ENCODE results near the gene COL23A1. TPM values are rescaled to one million over a fixed set of nuclear protein-coding genes. Genes with fewer than 3 reads are reported as not detected.

The COL23A1 gene
- total RNA-seq, 2 experiments from 2014 or later: 0.63 to 0.68 TPM

DNA sequence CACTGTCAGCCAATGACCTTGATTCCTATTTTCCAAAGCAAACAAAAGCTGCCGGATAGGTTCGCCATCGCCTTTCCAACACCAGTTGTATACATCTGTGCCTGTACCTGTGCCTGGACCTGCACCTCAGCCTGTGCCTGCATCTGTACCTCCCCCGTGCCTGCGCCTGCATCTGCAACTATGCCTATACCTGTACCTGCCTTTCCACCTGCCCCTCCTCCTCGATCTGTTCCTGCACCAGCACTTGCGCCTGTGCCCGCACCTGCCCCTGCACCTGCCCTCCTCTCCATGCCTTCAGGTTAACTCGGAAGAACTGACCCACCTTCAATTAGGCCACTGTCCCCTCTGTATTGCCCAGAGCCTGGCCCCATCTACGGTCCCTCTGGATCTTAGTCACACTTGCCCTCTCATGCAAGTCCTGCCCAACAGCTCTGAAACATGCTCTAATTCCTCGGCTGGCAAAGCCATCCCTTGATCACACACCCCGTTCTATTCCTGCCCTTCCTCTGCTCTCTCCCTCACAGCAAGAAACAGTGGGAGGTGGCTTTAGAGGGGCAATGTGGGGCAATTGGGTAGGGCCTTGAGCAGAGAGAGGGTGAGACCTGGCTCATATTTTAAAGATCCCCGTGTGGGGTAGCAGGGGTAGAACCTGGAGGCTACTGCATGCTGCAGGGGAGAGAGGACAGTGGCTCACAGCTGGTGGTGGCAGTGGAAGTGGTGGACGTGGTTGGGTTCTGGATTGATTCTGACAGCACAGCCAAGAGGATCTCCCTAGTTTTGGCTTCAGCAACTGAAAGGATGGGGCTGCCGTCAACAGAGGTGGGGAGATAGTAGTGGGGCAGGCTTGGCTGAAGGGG, 298.0 kb downstream of the COL23A1 start:
- H3K9me3 Mint-ChIP-seq (ENCODE audit: insufficient read depth): no peaks in the 10 kb centered on the region
- H3K36me3 Mint-ChIP-seq (ENCODE audit: low read depth): no peaks in the 10 kb centered on the region
- POLR2A ChIA-PET: no interaction called here
- DNase-seq (no peak), ATAC-seq (no peak)
- no peak overlapping the region for H3K27ac Mint-ChIP-seq
- CTCF ChIA-PET: no interaction called here
- H3K27me3 Mint-ChIP-seq (ENCODE audit: low read depth): peaks cover 11% of the 10 kb centered on the region
- no peaks in the 10 kb centered on the region for H3K4me1 Mint-ChIP-seq (ENCODE audit: low read depth)
- H3K4me3 Mint-ChIP-seq: no peak overlapping the region

- ChIA-PET POLR2A (no interaction called here), CTCF (no interaction called here)
- DNase-seq: no peak
- no peak overlapping the region for H3K27ac Mint-ChIP-seq
- no peaks in the 10 kb centered on the region for H3K4me1 Mint-ChIP-seq (ENCODE audit: low read depth)
- no peak for ATAC-seq
- no peaks in the 10 kb centered on the region for H3K9me3 Mint-ChIP-seq (ENCODE audit: insufficient read depth)
- peaks cover 11% of the 10 kb centered on the region for H3K27me3 Mint-ChIP-seq (ENCODE audit: low read depth)
- H3K36me3 Mint-ChIP-seq (ENCODE audit: low read depth): no peaks in the 10 kb centered on the region
- no peak overlapping the region for H3K4me3 Mint-ChIP-seq
These were observed 299.0 kb downstream of the COL23A1 start for GRCh38 chr5:178291161-178291561.

DNA sequence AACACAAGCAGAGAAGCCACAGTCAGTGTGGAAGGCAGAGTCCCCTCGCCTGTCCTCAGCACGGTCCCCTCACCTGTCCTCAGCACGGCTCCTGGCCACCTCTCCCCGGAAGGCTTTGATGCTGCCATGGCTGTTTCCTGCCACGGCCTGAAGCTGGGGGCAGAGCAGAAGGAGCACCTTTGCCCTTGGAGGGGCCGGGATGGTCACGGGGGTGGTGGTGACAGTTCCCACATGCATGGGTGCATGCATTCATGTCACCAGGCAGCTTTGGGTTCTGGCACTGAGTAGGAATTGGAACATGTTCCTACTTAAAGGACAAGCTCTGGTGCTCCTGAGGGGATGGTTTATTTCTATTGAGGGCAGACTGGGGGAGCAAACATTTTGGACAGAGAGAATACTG, 299.8 kb downstream of the COL23A1 start:
- DNase-seq (no peak), ATAC-seq (no peak)
- H3K4me3 Mint-ChIP-seq: no peak overlapping the region
- ChIA-PET POLR2A (no interaction called here), CTCF (no interaction called here)
- H3K27ac Mint-ChIP-seq: no peak overlapping the region
- H3K36me3 Mint-ChIP-seq (ENCODE audit: low read depth): no peaks in the 10 kb centered on the region
- H3K9me3 Mint-ChIP-seq (ENCODE audit: insufficient read depth): no peaks in the 10 kb centered on the region
- H3K4me1 Mint-ChIP-seq (ENCODE audit: low read depth): no peaks in the 10 kb centered on the region
- peaks cover 11% of the 10 kb centered on the region for H3K27me3 Mint-ChIP-seq (ENCODE audit: low read depth)

DNA sequence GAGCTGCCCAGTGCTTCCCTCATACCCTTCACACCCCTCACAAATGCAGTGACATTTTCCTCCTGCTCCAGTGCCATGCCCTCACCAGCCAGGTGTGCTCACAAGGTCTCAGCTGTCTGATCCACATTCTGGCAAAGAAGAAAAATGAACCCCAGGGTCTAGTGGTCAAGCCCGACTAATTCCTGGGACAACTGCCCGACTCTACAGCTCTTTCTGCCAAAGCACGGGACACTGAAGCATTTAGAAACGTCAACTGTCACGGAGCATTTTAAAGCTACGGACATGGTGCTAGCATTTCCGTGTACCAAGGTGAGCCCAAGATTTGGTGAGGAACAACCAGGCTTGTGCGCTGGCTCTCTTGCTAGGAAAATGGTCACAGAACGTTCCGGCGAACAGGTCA, 300.8 kb downstream of the COL23A1 start:
- CTCF ChIA-PET: interaction anchor here (1.0 kb wide), 1 partner anchor 9 kb away, joined by 3 read pairs; no protein-coding TSS in a partner anchor
- Mint-ChIP-seq H3K4me1 (ENCODE audit: low read depth) (no peaks in the 10 kb centered on the region), H3K27me3 (ENCODE audit: low read depth) (peaks cover 11% of the 10 kb centered on the region), H3K4me3 (no peak overlapping the region), H3K27ac (no peak overlapping the region), H3K36me3 (ENCODE audit: low read depth) (no peaks in the 10 kb centered on the region), H3K9me3 (ENCODE audit: insufficient read depth) (no peaks in the 10 kb centered on the region)
- POLR2A ChIA-PET: no interaction called here
- ATAC-seq (no peak), DNase-seq (no peak)

DNA sequence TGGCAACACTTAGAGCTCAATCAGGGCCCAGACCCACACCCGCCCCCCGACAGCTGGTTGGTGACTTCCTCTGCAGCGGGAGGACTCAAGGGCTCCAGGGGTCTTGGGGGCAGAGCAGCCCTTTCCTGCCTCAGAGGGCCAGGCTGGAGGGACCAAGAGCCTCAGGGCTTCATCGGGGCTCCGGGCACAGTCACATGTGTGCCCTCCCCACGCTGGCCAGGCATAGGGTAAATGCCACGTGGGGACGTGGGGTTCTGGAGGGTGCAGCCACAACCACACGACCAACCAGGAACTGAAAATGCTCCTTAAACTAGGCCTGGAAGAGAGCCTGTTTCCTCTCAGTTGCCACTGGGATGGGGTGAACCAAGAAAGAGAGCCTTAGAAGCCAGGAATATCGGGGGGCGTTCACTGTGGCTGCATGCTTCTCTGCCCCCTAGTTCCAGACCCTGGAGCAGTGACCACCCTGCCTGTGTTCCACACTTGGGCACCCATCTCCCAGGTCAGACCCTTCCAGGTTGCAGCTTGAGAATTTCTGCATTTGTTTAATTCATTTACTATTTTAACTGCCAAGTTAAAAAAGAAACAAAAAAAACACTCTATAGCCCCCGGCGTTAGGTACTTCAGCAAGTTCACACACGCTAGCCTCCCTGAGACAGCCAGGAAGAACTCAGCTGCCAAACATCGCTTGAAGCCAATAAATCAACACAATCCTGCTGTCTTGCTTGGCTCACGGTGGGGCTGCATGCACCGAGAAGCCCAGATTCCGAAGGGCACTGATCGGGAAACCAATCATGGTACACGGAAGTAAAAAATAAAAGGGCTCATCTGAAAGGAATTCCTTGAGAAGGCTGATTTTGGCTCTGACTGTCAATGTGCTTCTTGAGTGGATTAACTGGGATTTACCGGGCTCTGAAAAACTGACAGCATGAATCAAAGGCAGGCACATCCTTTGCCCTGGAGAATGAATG, 301.5 kb downstream of the COL23A1 start:
- Mint-ChIP-seq H3K36me3 (ENCODE audit: low read depth) (no peaks in the 10 kb centered on the region), H3K9me3 (ENCODE audit: insufficient read depth) (peaks cover 5% of the 10 kb centered on the region), H3K27me3 (ENCODE audit: low read depth) (peaks cover 11% of the 10 kb centered on the region), H3K27ac (no peak overlapping the region), H3K4me1 (ENCODE audit: low read depth) (no peaks in the 10 kb centered on the region), H3K4me3 (no peak overlapping the region)
- DNase-seq: no peak
- no peak for ATAC-seq
- CTCF ChIA-PET: interaction anchor here (1.0 kb wide), 1 partner anchor 8 kb away, joined by 3 read pairs; no protein-coding TSS in a partner anchor
- POLR2A ChIA-PET: no interaction called here

DNA sequence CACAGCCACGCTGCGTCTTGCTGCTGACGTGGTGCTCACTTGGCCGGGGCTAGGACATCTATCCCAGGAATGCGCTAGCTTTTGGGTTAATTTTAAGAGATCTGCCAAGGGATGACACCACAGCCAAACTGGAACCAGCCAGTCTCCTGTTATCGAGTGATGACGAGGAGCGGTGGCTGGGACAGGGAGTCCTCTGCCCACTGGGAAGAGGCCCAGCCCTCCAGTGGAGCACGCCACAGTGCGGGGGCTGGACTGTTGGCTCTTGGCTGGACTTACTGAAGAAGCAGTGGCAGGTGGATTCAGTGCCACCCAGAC, 302.4 kb downstream of the COL23A1 start:
- Mint-ChIP-seq H3K36me3 (ENCODE audit: low read depth) (no peaks in the 10 kb centered on the region), H3K27me3 (ENCODE audit: low read depth) (peaks cover 10% of the 10 kb centered on the region), H3K4me3 (no peak overlapping the region), H3K9me3 (ENCODE audit: insufficient read depth) (peaks cover 11% of the 10 kb centered on the region), H3K4me1 (ENCODE audit: low read depth) (no peaks in the 10 kb centered on the region), H3K27ac (no peak overlapping the region)
- DNase-seq (no peak), ATAC-seq (no peak)
- ChIA-PET POLR2A (no interaction called here), CTCF (no interaction called here)

GRCh38 chr5:178287091-178287790, 303.0 kb downstream of the COL23A1 start:
- H3K27ac Mint-ChIP-seq: no peak overlapping the region
- no peaks in the 10 kb centered on the region for H3K36me3 Mint-ChIP-seq (ENCODE audit: low read depth)
- H3K4me1 Mint-ChIP-seq (ENCODE audit: low read depth): no peaks in the 10 kb centered on the region
- no peak overlapping the region for H3K4me3 Mint-ChIP-seq
- H3K27me3 Mint-ChIP-seq (ENCODE audit: low read depth): peaks cover 7% of the 10 kb centered on the region
- H3K9me3 Mint-ChIP-seq (ENCODE audit: insufficient read depth): peaks cover 11% of the 10 kb centered on the region
- no peak for DNase-seq
- no peak for ATAC-seq
- CTCF ChIA-PET: no interaction called here
- POLR2A ChIA-PET: no interaction called here

GRCh38 chr5:178286226-178287090, 303.7 kb downstream of the COL23A1 start:
- DNase-seq: no peak
- H3K4me1 Mint-ChIP-seq (ENCODE audit: low read depth): no peaks in the 10 kb centered on the region
- ChIA-PET POLR2A (no interaction called here), CTCF (no interaction called here)
- no peak overlapping the region for H3K27ac Mint-ChIP-seq
- no peak overlapping the region for H3K4me3 Mint-ChIP-seq
- H3K36me3 Mint-ChIP-seq (ENCODE audit: low read depth): no peaks in the 10 kb centered on the region
- peaks cover 11% of the 10 kb centered on the region for H3K9me3 Mint-ChIP-seq (ENCODE audit: insufficient read depth)
- H3K27me3 Mint-ChIP-seq (ENCODE audit: low read depth): peaks cover 8% of the 10 kb centered on the region
- ATAC-seq: no peak

DNA sequence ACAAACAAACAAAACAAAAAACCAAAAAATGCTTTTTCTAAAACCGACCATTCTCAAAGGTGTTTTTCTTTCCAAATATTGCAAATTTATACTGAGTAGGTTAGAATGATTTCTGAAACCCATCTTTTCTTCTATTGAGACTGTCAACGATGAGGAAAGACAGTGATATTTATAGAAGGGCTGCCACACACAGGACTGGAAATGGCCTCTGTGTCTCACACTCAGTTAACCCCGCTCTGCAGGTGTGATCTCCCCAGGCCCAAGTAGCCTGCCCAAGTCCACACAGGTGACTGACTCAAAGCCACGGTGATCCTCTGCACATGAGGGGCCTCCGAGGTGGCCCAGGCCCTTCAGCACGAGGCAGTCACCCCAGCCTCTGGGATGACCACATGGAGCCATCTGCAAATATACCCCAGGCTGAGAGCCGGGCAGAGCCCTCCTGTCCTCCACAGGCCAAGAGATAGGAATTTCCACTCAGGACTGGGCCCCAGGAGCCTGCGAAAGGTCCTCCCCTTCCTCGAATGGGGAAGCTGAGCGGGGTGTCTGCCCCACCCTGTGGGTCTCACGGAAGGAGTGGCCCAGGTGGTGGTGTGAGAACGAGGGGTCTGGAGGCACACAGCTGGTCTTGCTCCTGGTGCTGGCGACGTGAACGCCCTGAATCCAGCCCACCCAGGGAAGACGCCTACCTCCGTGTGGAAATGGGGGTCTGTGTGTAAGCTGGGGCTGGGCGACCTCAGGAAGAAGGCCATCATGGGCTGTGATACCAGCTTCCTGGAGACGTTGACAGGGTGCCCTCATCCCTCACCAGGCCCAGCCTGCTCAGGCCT, 304.6 kb downstream of the COL23A1 start:
- Mint-ChIP-seq H3K36me3 (ENCODE audit: low read depth) (no peaks in the 10 kb centered on the region), H3K27ac (no peak overlapping the region), H3K4me3 (no peak overlapping the region), H3K4me1 (ENCODE audit: low read depth) (no peaks in the 10 kb centered on the region), H3K27me3 (ENCODE audit: low read depth) (peaks cover 8% of the 10 kb centered on the region), H3K9me3 (ENCODE audit: insufficient read depth) (peaks cover 11% of the 10 kb centered on the region)
- CTCF ChIA-PET: interaction anchor here (1.2 kb wide), 1 partner anchor 35 kb away, joined by 3 read pairs; no protein-coding TSS in a partner anchor
- ATAC-seq (no peak), DNase-seq (no peak)
- POLR2A ChIA-PET: no interaction called here

GRCh38 chr5:178284996-178285395, 305.2 kb downstream of the COL23A1 start:
- Mint-ChIP-seq H3K27ac (no peak overlapping the region), H3K4me3 (no peak overlapping the region), H3K36me3 (ENCODE audit: low read depth) (no peaks in the 10 kb centered on the region), H3K27me3 (ENCODE audit: low read depth) (peaks cover 8% of the 10 kb centered on the region), H3K9me3 (ENCODE audit: insufficient read depth) (peaks cover 11% of the 10 kb centered on the region), H3K4me1 (ENCODE audit: low read depth) (peaks cover 5% of the 10 kb centered on the region)
- DNase-seq (no peak), ATAC-seq (no peak)
- ChIA-PET CTCF (interaction anchor here (0.6 to 2.2 kb wide), 3 partner anchors 10 to 50 kb away, joined by 3 to 9 read pairs (median 3); no protein-coding TSS in a partner anchor), POLR2A (no interaction called here)

Measured in activated CD8-positive, alpha-beta T cell treated with anti-CD3 and anti-CD28 coated beads, Interleukin-2, amount 10 ng/mL, durations not matched to agents 7 days and 5 days (primary cell).